Left cardiac atrium (tissue), 4 donors: ENCODE results near the gene SLC4A1AP. TPM values are rescaled to one million over a fixed set of nuclear protein-coding genes. Genes with fewer than 3 reads are reported as not detected.

Source experiments
- ATAC-seq, 2 donors: fragments of 200-7000 bp; cut with Tn5 transposase; one replicate each; pipeline ENCODE4 v1.9.1; 2020; ENCODE audit warnings: mild to moderate bottlenecking in 2 of 2, moderate library complexity in 2 of 2
- DNase-seq: peaks from one replicate; pipeline ENCODE4 v3.0.0-alpha.2; 2020
- intact Hi-C, 2 donors: fragments of 100-400 bp; cut with DNase I; formaldehyde crosslinking; loops; one replicate each; pipeline versions ENCODE4 v1.14.1 to v1.15.1; 2022 to 2023
- total RNA-seq, 2 donors: library from RNA; stranded (reverse); fragmentation: NEBNext Ultra II Directional; extraction: Animal tissue kit (Norgen Biotek cat#: 25700); gene quantifications; one replicate each; pipeline ENCODE4 v1.2.1, GENCODE V29; 2021
- donor health status: DM: no; HTN: yes; CAD: no.
- donor health status: DM: no; HTN: yes; CAD: no; lungs with severe emphysema.
- donor health status: DM: yes; HTN: yes; CAD: no.
- donor health status: Dilated cardiomyopathy.

SLC4A1AP gene
- total RNA-seq, 2 donors from 2014 or later: 16.5 to 20.7 TPM

DNA sequence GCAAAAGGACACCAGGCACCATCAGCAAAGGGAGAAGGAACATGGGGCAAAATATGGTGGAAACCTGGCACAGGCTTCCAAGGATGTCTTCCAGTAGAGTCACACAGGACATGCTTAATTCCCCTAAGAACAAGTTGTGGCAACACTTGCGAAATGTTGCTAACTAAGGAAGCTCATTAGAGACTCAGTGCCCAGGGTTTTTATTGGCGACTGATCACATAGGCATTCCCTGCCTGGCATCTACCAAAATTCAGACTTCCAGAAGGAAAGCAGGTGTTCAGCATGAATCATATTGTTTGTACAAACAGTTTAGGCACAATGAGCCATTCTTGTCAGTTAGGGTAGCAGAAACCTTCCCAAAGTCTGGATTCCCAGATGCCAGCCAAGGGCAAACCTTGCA is 25.7 kb downstream of the SLC4A1AP start:
- ATAC-seq (no peak), DNase-seq (no peak)
- intact Hi-C loops: no loop called here

DNA sequence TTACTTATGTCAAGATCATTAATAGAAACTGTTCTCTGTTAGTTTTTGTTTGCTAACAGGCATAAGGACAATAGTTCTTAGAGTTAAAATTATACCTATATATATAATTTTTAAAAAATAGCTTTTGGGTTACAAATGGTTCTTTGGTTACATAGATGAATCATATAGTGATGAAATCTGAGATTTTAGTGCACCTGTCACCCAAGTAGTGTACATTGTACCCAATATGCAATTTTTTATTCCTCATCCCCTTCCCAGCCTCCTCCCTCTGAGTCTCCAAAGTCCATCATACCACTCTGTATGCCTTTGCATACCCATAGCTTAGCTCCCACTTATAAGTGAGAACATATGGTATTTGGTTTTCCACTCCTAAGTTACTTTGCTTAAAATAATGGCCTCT is 26.4 kb downstream of the SLC4A1AP start:
- no peak for DNase-seq
- ATAC-seq: no peak
- intact Hi-C loops: no loop called here

GRCh38 chr2:27697660-27698059 is 34.0 kb downstream of the SLC4A1AP start:
- ATAC-seq (no peak), DNase-seq (no peak)
- intact Hi-C loops: no loop called here

- intact Hi-C loops: loop anchor here (5.0 to 10.0 kb wide), 3 partner anchors 203 to 751 kb away; partner anchors contain the start of gene FOSL2 (in 2 of the 2)
- DNase-seq (peak; percentile 42), ATAC-seq (peak in 1 of 2 donors; percentile 49)
Observed at GRCh38 chr2:27701676-27702075, 38.0 kb downstream of the SLC4A1AP start.

DNA sequence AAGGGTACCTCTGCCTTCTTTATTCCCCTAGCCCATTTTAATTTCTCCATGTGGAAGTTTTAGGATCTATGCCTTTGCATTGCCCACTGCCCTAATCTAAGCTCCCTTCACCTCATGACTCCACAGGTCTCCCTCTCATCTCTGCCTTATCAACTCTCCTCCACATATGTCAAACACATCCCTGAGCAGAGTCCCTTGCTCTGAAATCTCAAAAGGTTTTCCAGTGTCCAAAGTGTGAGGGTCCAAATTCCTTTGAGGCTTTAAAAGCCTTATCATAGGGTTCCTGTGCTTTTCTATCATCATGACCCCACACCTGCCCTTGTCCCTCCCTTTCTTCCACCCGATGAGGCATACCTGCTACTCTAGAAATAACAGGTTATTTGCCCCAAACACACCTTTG is 38.6 kb downstream of the SLC4A1AP start:
- ATAC-seq (no peak), DNase-seq (no peak)
- intact Hi-C loops: loop anchor here (5.0 to 10.0 kb wide), 3 partner anchors 202 to 750 kb away; partner anchors contain the start of gene FOSL2 (in 2 of the 2)

DNA sequence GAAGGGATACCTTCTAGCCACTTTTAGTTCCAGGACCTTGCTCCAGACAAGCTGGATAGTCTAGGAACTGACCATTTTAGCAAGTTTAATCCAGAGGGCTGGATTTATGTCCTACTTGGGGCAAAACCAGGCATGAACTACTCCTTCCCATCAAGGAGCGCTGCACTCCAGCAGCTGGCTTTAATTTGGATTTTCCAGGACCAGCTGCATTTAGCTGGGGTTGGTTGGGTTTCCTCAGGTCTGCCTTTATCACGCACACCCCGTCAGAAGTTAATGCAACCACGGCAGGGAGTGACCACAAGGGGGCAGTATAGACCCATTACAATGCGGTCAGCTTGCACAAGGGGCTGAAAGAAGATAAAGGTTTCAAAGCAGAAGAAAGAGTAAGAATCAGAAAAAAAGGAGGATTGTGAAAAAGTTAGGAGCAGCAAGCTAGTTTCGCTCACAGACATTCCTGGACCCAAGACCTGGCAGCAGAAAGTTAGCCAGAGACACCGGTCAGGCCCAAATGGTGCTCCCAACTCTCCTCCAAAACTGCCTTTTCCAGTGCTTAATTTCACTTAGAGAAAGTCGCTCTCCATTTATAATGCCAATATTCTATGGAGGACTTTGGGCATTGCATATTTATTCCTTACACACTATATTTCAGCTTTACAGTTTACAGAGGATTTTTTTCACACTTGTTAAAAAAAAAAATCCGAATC is 40.1 kb downstream of the SLC4A1AP start:
- intact Hi-C loops: loop anchor here (2.0 to 10.0 kb wide), 4 partner anchors 201 to 749 kb away; partner anchors contain the start of gene FOSL2 (in 2 of the 2)
- ATAC-seq: peak; percentile 40 to 74
- peak; percentile 81 for DNase-seq

DNA sequence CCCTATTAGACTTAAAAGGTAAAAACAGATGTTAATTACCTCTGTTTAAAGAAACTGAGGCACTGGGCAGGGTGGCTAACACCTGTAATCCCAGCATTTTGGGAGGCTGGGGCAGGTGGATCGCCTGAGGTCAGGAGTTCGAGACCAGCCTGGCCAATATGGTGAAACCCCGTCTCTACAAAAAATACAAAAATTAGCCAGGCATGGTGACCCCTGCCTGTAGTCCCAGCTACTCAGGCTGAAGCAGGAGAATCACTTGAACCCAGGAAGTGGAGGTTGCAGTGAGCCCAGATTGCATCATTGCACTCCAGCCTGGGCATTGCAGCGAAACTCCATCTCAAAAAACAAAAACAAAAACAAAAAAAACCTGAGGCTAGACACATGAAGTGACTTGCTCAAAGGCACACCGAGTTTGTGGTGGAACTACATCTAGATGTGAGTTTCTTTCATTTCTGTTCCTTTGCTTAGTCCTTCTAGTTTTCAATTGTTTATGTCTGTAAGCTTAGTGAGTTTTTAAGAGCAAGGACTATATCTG is 40.7 kb downstream of the SLC4A1AP start:
- intact Hi-C loops: loop anchor here (2.0 to 10.0 kb wide), 4 partner anchors 200 to 748 kb away; partner anchors contain the start of gene FOSL2 (in 2 of the 2)
- DNase-seq: no peak

GRCh38 chr2:27705851-27706622 is 42.3 kb downstream of the SLC4A1AP start:
- ATAC-seq (peak; percentile 73 to 87), DNase-seq (peak; percentile 80)
- intact Hi-C loops: loop anchor here (2.0 to 10.0 kb wide), 3 partner anchors 199 to 747 kb away; partner anchors contain the start of gene FOSL2 (in 2 of the 2)

More for the DNA sequence above, 40.7 kb downstream of the SLC4A1AP start:
- no peak for ATAC-seq

DNA sequence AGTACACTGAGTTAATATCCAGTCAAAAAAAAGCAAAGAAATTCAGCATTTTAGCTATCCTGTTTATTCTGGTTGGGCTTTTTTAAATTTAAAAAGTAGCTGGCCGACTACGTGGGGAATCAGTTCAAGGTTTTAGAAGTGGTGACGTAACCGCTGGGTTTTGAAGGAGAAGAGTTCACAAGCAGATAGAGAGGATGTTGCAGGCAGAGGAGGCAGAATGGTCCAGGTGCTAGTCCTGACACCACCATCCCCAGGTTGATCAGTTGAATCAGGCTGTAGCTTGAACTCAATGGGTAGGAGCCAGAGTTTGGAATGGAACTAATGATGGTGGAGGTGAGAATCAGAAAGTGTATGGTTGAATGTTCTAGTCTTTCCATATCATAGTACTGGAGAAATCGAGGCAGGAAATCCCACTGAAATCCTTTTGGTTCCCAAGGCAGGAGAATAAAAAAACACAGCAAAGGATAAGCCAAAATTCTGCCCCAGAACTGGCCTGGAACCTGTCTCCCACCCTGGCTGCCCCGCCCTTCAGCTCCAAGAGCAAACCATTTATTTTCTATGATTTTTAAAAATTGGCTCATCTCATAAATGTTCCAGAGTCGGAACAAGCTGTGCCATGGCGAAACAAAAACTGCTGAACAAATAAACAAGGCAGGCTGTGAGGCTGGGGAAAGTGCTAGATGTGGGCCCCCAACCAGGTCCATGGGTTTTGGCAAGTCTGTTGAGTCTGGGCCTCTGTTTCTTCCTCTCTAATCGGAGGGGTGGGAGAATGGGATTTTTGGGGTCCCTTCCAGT is 44.0 kb downstream of the SLC4A1AP start:
- peak in 1 of 2 donors; percentile 23 for ATAC-seq
- intact Hi-C loops: loop anchor here (10.0 kb wide), 2 partner anchors 197 to 687 kb away; partner anchors contain the start of gene FOSL2 (in 2 of the 2)
- DNase-seq: no peak

DNA sequence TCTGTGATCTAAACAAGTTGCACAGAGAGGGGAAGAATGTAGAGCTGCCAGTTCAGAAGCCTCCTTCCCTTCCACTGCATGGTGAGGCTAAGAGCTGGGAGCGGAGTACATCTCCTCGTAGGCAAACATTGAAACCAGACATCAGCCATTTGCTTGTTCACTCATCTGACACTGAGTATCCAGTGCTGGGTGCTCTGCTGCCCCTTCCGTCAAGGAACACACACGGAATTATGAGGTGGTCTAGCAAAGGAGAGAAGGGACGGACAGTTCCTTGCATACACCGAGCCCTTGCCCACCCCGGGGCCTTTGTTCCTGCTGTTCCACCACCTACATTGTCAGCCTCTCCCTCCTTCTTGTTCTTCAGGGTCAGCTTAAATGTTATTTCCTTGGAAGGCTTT is 44.6 kb downstream of the SLC4A1AP start:
- ATAC-seq: no peak

GRCh38 chr2:27708666-27709065 is 45.0 kb downstream of the SLC4A1AP start:
- intact Hi-C loops: loop anchor here (10.0 kb wide), 2 partner anchors 196 to 686 kb away; partner anchors contain the start of gene FOSL2 (in 2 of the 2)
- DNase-seq (no peak), ATAC-seq (peak in 1 of 2 donors; percentile 18)

More for the DNA sequence above, 44.6 kb downstream of the SLC4A1AP start:
- intact Hi-C loops: loop anchor here (10.0 kb wide), 2 partner anchors 197 to 687 kb away; partner anchors contain the start of gene FOSL2 (in 2 of the 2)
- DNase-seq: no peak

GRCh38 chr2:27709326-27709725 is 45.6 kb downstream of the SLC4A1AP start:
- DNase-seq (no peak), ATAC-seq (no peak)
- intact Hi-C loops: loop anchor here (10.0 kb wide), 2 partner anchors 195 to 685 kb away; partner anchors contain the start of gene FOSL2 (in 2 of the 2)

DNA sequence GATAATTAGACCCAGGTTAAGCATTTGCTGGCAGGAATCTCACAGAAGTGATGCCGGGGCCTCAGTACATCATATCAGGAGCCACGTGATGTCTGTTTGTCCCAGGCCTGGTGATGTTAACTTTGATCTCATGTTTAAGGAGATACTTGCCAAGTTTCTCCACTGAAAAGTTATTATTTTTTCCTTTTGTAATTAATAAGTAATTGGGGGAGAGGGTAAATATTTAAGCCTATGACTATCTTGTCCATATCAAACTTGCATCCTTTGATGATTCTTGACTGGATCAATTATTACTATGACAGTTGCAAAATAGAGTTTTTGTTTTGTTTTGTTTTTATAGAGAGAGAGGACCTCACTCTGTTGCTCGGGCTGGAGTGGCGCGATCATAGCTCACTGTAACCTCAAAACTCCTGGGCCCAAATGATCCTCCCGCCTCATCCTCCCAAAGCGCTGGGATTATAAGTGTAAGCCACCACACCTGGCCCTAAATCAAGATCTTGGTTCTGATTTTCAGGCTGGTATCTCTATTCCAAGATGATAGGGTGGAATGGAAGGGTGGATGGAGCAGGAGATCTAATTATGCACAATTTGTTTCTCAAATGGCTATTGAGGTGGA is 46.4 kb downstream of the SLC4A1AP start:
- intact Hi-C loops: loop anchor here (10.0 kb wide), 2 partner anchors 195 to 685 kb away; partner anchors contain the start of gene FOSL2 (in 2 of the 2)
- DNase-seq: no peak
- no peak for ATAC-seq

- intact Hi-C loops: no loop called here
- ATAC-seq (no peak), DNase-seq (no peak)
Observed at GRCh38 chr2:27710640-27711430, 47.1 kb downstream of the SLC4A1AP start.

GRCh38 chr2:27711804-27712203 is 48.1 kb downstream of the SLC4A1AP start:
- DNase-seq (no peak), ATAC-seq (no peak)
- intact Hi-C loops: no loop called here

GRCh38 chr2:27712522-27712921 is 48.8 kb downstream of the SLC4A1AP start:
- DNase-seq (no peak), ATAC-seq (no peak)
- intact Hi-C loops: no loop called here

GRCh38 chr2:27713201-27713600 is 49.5 kb downstream of the SLC4A1AP start:
- ATAC-seq: no peak
- no peak for DNase-seq

More at GRCh38 chr2:27713201-27713600, 49.5 kb downstream of the SLC4A1AP start:
- intact Hi-C loops: no loop called here
